OCI-LY1 (cell line): Measurements from ENCODE around the gene SPRED2.

Source experiments
- H2AFZ ChIP-seq: fragments of 200-600 bp; sonication (generic), shearing (Covaris generic); 2 replicates; pipeline ENCODE4 v1.6.0; 2014; ENCODE audit warnings: antibody characterized with exemption, mild to moderate bottlenecking, low read length
- H3F3A ChIP-seq: fragments of 200-600 bp; sonication (generic), shearing (Covaris generic); 2 replicates; pipeline ENCODE4 v1.6.0; 2014; ENCODE audit warnings: mild to moderate bottlenecking, antibody characterized with exemption, low read length, moderate library complexity; ENCODE audit not compliant: insufficient read depth
- H3K27ac ChIP-seq: fragments of 200-600 bp; sonication (generic); 2 replicates; pipeline ENCODE4 v1.5.1; 2014; ENCODE audit warnings: low read length, mixed run types, mild to moderate bottlenecking, low read depth; ENCODE audit not compliant: poor library complexity, severe bottlenecking
- H3K27me3 ChIP-seq: fragments of 200-600 bp; sonication (generic); 2 replicates; pipeline ENCODE4 v1.6.0; 2014; ENCODE audit warnings: antibody characterized with exemption, mild to moderate bottlenecking, low read length, moderate library complexity; ENCODE audit not compliant: insufficient read depth
- H3K36me3 ChIP-seq: fragments of 200-600 bp; sonication (generic); 2 replicates; pipeline ENCODE4 v1.6.1; 2014; ENCODE audit warnings: mild to moderate bottlenecking, antibody characterized with exemption, low read length, moderate library complexity, mixed read lengths; ENCODE audit not compliant: insufficient read depth
- H3K4me1 ChIP-seq: fragments of 200-600 bp; sonication (generic); 2 replicates; pipeline ENCODE4 v1.5.1; 2014; ENCODE audit warnings: mild to moderate bottlenecking, low read length, moderate library complexity; ENCODE audit not compliant: insufficient read depth, severe bottlenecking
- H3K4me2 ChIP-seq: fragments of 200-600 bp; sonication (generic), shearing (Covaris generic); 2 replicates; pipeline ENCODE4 v1.6.1; 2014; ENCODE audit warnings: low read length
- H3K4me3 ChIP-seq: fragments of 200-600 bp; sonication (generic); 2 replicates; pipeline ENCODE4 v1.5.1; 2014; ENCODE audit warnings: low read length, low read depth, mild to moderate bottlenecking, mixed read lengths; ENCODE audit not compliant: poor library complexity, severe bottlenecking
- H3K79me2 ChIP-seq: fragments of 200-600 bp; shearing (Covaris generic); 2 replicates; pipeline ENCODE4 v1.6.1; 2016; ENCODE audit warnings: mixed run types, low read length, mixed read lengths; ENCODE audit not compliant: insufficient read depth
- H3K9ac ChIP-seq: fragments of 200-600 bp; sonication (generic), shearing (Covaris generic); 2 replicates; pipeline ENCODE4 v1.6.1; 2014; ENCODE audit warnings: mild to moderate bottlenecking, low read length, mixed read lengths
- H3K9me2 ChIP-seq: fragments of 200-600 bp; sonication (generic), shearing (Covaris generic); 2 replicates; pipeline ENCODE4 v1.6.1; 2014; ENCODE audit warnings: low read depth, mild to moderate bottlenecking, low read length, mixed read lengths
- H3K9me3 ChIP-seq: fragments of 200-600 bp; shearing (Covaris generic); 2 replicates; pipeline ENCODE4 v1.6.1; 2014; ENCODE audit warnings: low read length, mixed read lengths
- H4K20me1 ChIP-seq: fragments of 200-600 bp; sonication (generic), shearing (Covaris generic); 2 replicates; pipeline ENCODE4 v1.6.0; 2016; ENCODE audit warnings: mild to moderate bottlenecking, low read length; ENCODE audit not compliant: insufficient read depth
- CTCF ChIP-seq: fragments of 200-600 bp; sonication (generic), shearing (Covaris generic); IDR thresholded peaks from 2 replicates; pipeline ENCODE4 v1.5.1; 2017; ENCODE audit warnings: mild to moderate bottlenecking, antibody characterized with exemption, low read length, moderate library complexity, mixed read lengths
- EZH2 ChIP-seq: fragments of 200-600 bp; sonication (generic), shearing (Covaris generic); IDR thresholded peaks from 2 replicates; pipeline ENCODE4 v1.8.0; 2017; ENCODE audit warnings: borderline replicate concordance, mixed run types, mild to moderate bottlenecking, antibody characterized with exemption, low read length, moderate library complexity, mixed read lengths

The SPRED2 gene

GRCh38 chr2:65403529-65403915, 28.9 kb downstream of the SPRED2 start:
- Histone ChIP-seq H3K27ac (peak overlapping the region; percentile 86), H3K36me3 (peaks cover 4% of the 10 kb centered on the region; the same call in 1 of the 2 replicates), H3K9me3 (no peaks in the 10 kb centered on the region), H3F3A (no peaks in the 10 kb centered on the region), H3K4me3 (no peak overlapping the region), H3K9me2 (no peaks in the 10 kb centered on the region), H3K27me3 (no peaks in the 10 kb centered on the region), H3K79me2 (peaks cover 66% of the 10 kb centered on the region), H3K4me1 (peaks cover 80% of the 10 kb centered on the region), H4K20me1 (no peaks in the 10 kb centered on the region), H3K4me2 (no peak overlapping the region; the same call in 1 of the 2 replicates), H3K9ac (no peak overlapping the region), H2AFZ (no peak overlapping the region)
- TF ChIP-seq CTCF (no peak), EZH2 (no peak)

- peak overlapping the region; percentile 86 for H3K27ac ChIP-seq
- no peak overlapping the region for H3K4me3 ChIP-seq
- no peaks in the 10 kb centered on the region for H4K20me1 ChIP-seq
- H3K79me2 ChIP-seq: peaks cover 66% of the 10 kb centered on the region
- peaks cover 75% of the 10 kb centered on the region for H3K4me1 ChIP-seq
- H3K36me3 ChIP-seq: peaks cover 4% of the 10 kb centered on the region; the same call in 1 of the 2 replicates
- H3K9ac ChIP-seq: no peak overlapping the region
- H3K4me2 ChIP-seq: no peak overlapping the region
- no peak overlapping the region for H2AFZ ChIP-seq
- H3F3A ChIP-seq: no peaks in the 10 kb centered on the region
- no peaks in the 10 kb centered on the region for H3K9me2 ChIP-seq
- no peaks in the 10 kb centered on the region for H3K27me3 ChIP-seq
- no peaks in the 10 kb centered on the region for H3K9me3 ChIP-seq
- TF ChIP-seq CTCF (no peak), EZH2 (no peak)
Measured at GRCh38 chr2:65402780-65403528, 29.4 kb downstream of the SPRED2 start.

- H3K27ac ChIP-seq: peak overlapping the region; percentile 86
- peaks cover 4% of the 10 kb centered on the region; the same call in 1 of the 2 replicates for H3K36me3 ChIP-seq
- no peaks in the 10 kb centered on the region for H3K9me3 ChIP-seq
- no peak overlapping the region for H2AFZ ChIP-seq
- peaks cover 74% of the 10 kb centered on the region for H3K4me1 ChIP-seq
- H4K20me1 ChIP-seq: no peaks in the 10 kb centered on the region
- no peak overlapping the region for H3K9ac ChIP-seq
- no peaks in the 10 kb centered on the region for H3K9me2 ChIP-seq
- no peak for TF ChIP-seq EZH2
- peaks cover 67% of the 10 kb centered on the region for H3K79me2 ChIP-seq
- no peaks in the 10 kb centered on the region for H3K27me3 ChIP-seq
- H3K4me2 ChIP-seq: no peak overlapping the region
- H3F3A ChIP-seq: no peaks in the 10 kb centered on the region
- H3K4me3 ChIP-seq: no peak overlapping the region
Measured at GRCh38 chr2:65402323-65402722, 30.1 kb downstream of the SPRED2 start.

GRCh38 chr2:65397122-65397521, 35.3 kb downstream of the SPRED2 start:
- Histone ChIP-seq H3F3A (no peaks in the 10 kb centered on the region), H3K4me3 (peak overlapping the region; percentile 34), H3K27me3 (no peaks in the 10 kb centered on the region), H3K27ac (peak overlapping the region; percentile 97), H2AFZ (no peak overlapping the region), H3K4me2 (peak overlapping the region; percentile 56), H3K9me3 (no peaks in the 10 kb centered on the region), H4K20me1 (no peaks in the 10 kb centered on the region), H3K4me1 (peaks cover 74% of the 10 kb centered on the region), H3K36me3 (peaks cover 4% of the 10 kb centered on the region; the same call in 1 of the 2 replicates), H3K9ac (peak overlapping the region; percentile 55), H3K9me2 (no peaks in the 10 kb centered on the region), H3K79me2 (peaks cover 36% of the 10 kb centered on the region)
- TF ChIP-seq EZH2: no peak
- TF ChIP-seq CTCF: no peak
